GM23248 (cell line): ENCODE measurements around the gene SGPP2.

Experiments used
- EZH2 ChIP-seq: fragments of 200-600 bp; sonication (generic); IDR thresholded peaks from 2 replicates; pipeline ENCODE4 v1.6.1; 2018; ENCODE audit warnings: antibody characterized with exemption, mild to moderate bottlenecking; ENCODE audit not compliant: insufficient read depth, poor library complexity, severe bottlenecking
- EZH2phosphoT487 ChIP-seq: fragments of 200-600 bp; sonication (generic); IDR thresholded peaks from 2 replicates; pipeline ENCODE4 v1.6.1; 2018; ENCODE audit warnings: antibody characterized with exemption, moderate library complexity, mild to moderate bottlenecking, low read depth; ENCODE audit not compliant: insufficient read depth

DNA sequence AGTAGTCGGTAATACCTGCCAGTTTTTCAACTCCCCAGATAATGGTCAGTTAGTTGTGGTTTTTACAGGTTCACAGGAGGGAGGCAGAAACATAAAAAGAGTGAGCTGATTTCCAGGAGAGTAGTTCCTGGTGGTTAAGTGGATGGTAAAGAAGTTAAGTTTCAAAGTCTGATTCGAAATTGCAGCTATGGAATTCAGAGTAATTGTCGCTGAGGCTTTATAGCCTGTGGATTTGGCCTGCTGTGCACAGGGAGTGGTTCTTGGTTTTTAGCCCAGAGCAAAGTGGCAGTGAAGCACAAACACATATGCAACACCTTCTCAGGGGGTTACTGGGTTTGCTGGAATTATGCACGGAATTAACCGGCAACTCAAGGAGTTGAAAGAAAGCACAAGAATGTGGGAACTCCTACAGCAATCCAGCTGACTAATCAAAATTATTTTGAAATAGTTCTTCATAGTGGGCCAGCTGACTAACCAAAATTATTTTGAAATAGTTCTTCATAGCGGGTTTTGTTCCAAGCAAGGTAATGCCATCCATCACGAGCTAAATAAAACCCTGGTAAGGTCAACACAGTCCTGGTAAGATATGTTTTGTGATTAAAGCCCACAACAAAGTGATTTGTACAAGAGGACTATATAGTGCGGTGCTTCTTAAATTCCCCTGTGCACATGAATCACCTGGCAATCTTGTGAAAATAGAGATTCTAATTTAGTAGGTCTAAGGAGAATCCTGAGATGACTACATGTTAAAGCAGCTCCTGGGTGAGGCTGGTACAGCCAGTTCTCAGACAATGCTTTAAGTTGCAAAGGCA lies 94.4 kb downstream of the SGPP2 start:
- TF ChIP-seq EZH2 (no peak), EZH2phosphoT487 (no peak)
